K562 (cell line): Measurements from ENCODE around the gene CHST14. TPM values are rescaled to one million over a fixed set of nuclear protein-coding genes. Genes with fewer than 3 reads are reported as not detected.

ENCODE experiments used
- CEBPB ChIP-seq: fragments of 450-650 bp; IDR thresholded peaks from 2 replicates; pipeline ENCODE4 v1.6.1; 2016; ENCODE audit warnings: missing genetic modification characterization, missing compliant biosample characterization
- ELF1 ChIP-seq: fragments of 200-800 bp; sonication (Bioruptor generic); IDR thresholded peaks from 2 replicates; pipeline ENCODE4 v1.6.1; 2016; ENCODE audit warnings: missing genetic modification characterization, missing compliant biosample characterization
- L3MBTL2 ChIP-seq: fragments of 450-650 bp; IDR thresholded peaks from 2 replicates; pipeline ENCODE4 v1.6.1; 2016; ENCODE audit warnings: mild to moderate bottlenecking, moderate library complexity
- NKRF ChIP-seq: fragments of 450-650 bp; IDR thresholded peaks from 2 replicates; pipeline ENCODE4 v1.6.1; 2016; ENCODE audit warnings: borderline replicate concordance
- SAFB ChIP-seq: fragments of 200-400 bp; formaldehyde crosslinking; IDR thresholded peaks from 2 replicates; pipeline ENCODE4 v1.6.1; 2017; ENCODE audit warnings: low read depth, low read length, borderline replicate concordance
- SMAD1 ChIP-seq: fragments of 150-350 bp; IDR thresholded peaks from 2 replicates; pipeline ENCODE4 v1.6.1; 2014; ENCODE audit warnings: low read length, low read depth; ENCODE audit not compliant: partially characterized antibody
- TAF1 ChIP-seq: IDR thresholded peaks from 2 replicates; pipeline ENCODE4 v1.6.1; 2011; ENCODE audit warnings: mild to moderate bottlenecking, low read length, moderate library complexity; ENCODE audit not compliant: insufficient read depth, control insufficient read depth, severe bottlenecking; ENCODE audit errors: extremely low read depth
- THAP7 ChIP-seq: fragments of 250-450 bp; sonication (Bioruptor Pico); IDR thresholded peaks from 2 replicates; pipeline ENCODE4 v1.5.0; 2021
- TSC22D4 ChIP-seq: fragments of 450-650 bp; IDR thresholded peaks from 2 replicates; pipeline ENCODE4 v1.6.1; 2016; ENCODE audit warnings: missing genetic modification characterization, missing biosample characterization, control low read depth
- ZBTB17 ChIP-seq: fragments of 450-650 bp; formaldehyde crosslinking; IDR thresholded peaks from 2 replicates; pipeline ENCODE4 v1.4.0; 2020; ENCODE audit warnings: mild to moderate bottlenecking
- ZNF407 ChIP-seq: fragments of 450-650 bp; IDR thresholded peaks from 2 replicates; pipeline ENCODE4 v1.6.1; 2016; ENCODE audit warnings: low read depth
- ZNF699 ChIP-seq: fragments of 250-450 bp; sonication (Bioruptor Pico); IDR thresholded peaks from 2 replicates; pipeline ENCODE4 v1.8.0; 2021; ENCODE audit warnings: mild to moderate bottlenecking, moderate library complexity; ENCODE audit not compliant: insufficient replicate concordance
- polyA plus RNA-seq, 8 experiments: library from polyadenylated mRNA; depleted of rRNA in 4 of 8; stranded (reverse) in 5 of 8; unstranded in 3 of 8; fragments of >200 nt; fragmentation: Nextera tagmentation in 2 of 8; fragmentation: Illumina TruSeq in 1 of 8; extraction: Ambion mirVana in 2 of 8; extraction: Trizol in 1 of 8; gene quantifications; 2 replicates each; pipeline versions ENCODE4 v1.2.1 to v1.2.3, GENCODE V29; 2011 to 2014; ENCODE audit warnings: inconsistent platforms in 1 of 8, missing spikeins in 1 of 8
- total RNA-seq, 7 experiments: library from RNA; depleted of rRNA in 6 of 7; stranded (reverse); fragments of >200 nt in 6 of 7; fragmentation: Illumina TruSeq in 2 of 7; extraction: Trizol in 2 of 7; gene quantifications; 2 replicates each; pipeline versions ENCODE4 v1.2.1 to v1.2.3, GENCODE V29; 2011 to 2021; ENCODE audit warnings: low replicate concordance in 1 of 7
- TF ChIP-seq, protein P1 (sequence below): fragments of 200-800 bp; sonication (Bioruptor generic); IDR thresholded peaks from 2 replicates; pipeline ENCODE4 v1.6.1; 2017; ENCODE audit warnings: missing genetic modification characterization, missing compliant biosample characterization
- TF ChIP-seq, protein P2 (sequence below): fragments of 450-650 bp; IDR thresholded peaks from 2 replicates; pipeline ENCODE4 v1.6.1; 2016

CHST14 gene
- total and polyA plus RNA-seq, 9 of the 15 experiments (the other 6 are each of a cell fraction or from before 2014, with no cell fraction given), result 1.6 to 12.1 (median 4.5) TPM

DNA sequence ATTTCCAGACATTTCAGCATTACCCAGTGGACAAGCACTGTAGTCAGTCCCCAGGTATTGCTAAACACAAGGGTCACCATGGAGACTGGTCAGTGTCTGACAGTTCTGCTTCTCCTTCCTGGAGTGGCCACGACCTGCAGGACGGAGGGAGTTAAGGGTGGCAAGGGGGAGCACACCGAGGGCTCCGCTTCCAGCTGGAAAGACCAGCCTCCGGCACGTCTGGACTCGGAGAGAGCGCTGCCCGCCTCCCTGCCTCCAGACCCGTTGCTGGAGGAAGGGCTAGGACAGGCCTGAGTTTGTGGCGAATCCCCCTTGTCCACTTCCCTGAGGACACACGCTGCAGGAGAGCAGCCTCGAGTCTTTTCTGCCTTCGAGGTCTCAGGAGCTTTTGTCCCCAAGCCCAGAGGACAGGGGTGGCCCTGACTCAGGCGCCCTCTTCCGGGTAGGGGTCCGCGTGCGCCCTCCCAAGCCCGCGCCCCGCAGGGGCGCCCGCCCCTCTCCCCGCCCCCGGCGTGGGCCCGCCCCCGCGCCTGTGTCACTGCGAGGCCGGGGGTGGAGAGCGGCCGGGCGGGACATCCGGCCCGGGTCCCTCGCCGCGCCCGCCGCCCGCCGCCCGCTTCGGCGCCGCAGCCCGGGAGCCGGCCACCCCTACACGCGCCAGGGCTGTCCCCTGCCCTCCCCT, at the start of gene CHST14 (continued):
- peak; percentile 49; the same call in 1 of the 2 replicates for TF ChIP-seq NKRF
- TF ChIP-seq THAP7, result no peak
- no peak for TF ChIP-seq SAFB
- TF ChIP-seq ELF1, result peak; percentile 63
- peak; percentile 55; the same call in 1 of the 2 replicates for TF ChIP-seq L3MBTL2
- TF ChIP-seq TSC22D4, result no peak
- TF ChIP-seq TAF1, result peak; percentile 30
- no peak for TF ChIP-seq SMAD1
- no peak for TF ChIP-seq ZBTB17 (CRISPR knock-in tag)
- TF ChIP-seq ZNF699, result no peak
- TF ChIP-seq ZNF407, result no peak
- TF ChIP-seq CEBPB (tag), result peak; percentile 91
- TF ChIP-seq, protein P1, sequence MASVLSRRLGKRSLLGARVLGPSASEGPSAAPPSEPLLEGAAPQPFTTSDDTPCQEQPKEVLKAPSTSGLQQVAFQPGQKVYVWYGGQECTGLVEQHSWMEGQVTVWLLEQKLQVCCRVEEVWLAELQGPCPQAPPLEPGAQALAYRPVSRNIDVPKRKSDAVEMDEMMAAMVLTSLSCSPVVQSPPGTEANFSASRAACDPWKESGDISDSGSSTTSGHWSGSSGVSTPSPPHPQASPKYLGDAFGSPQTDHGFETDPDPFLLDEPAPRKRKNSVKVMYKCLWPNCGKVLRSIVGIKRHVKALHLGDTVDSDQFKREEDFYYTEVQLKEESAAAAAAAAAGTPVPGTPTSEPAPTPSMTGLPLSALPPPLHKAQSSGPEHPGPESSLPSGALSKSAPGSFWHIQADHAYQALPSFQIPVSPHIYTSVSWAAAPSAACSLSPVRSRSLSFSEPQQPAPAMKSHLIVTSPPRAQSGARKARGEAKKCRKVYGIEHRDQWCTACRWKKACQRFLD, result 0 out of 2 replicates have a peak, but pooled peaks have one; percentile 15
- TF ChIP-seq, protein P2, sequence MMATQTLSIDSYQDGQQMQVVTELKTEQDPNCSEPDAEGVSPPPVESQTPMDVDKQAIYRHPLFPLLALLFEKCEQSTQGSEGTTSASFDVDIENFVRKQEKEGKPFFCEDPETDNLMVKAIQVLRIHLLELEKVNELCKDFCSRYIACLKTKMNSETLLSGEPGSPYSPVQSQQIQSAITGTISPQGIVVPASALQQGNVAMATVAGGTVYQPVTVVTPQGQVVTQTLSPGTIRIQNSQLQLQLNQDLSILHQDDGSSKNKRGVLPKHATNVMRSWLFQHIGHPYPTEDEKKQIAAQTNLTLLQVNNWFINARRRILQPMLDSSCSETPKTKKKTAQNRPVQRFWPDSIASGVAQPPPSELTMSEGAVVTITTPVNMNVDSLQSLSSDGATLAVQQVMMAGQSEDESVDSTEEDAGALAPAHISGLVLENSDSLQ, result peak; percentile 58
